Middle frontal gyrus (tissue), 1 donor: Measurements from ENCODE around the gene GSTM4.
A peak's percentile ranks its signal among the peaks of the same experiment; 100 is the strongest.

ENCODE experiments used
- DNase-seq: peaks from one replicate; pipeline ENCODE4 v3.0.0-alpha.2; 2015; ENCODE audit warnings: low spot score; ENCODE audit errors: extremely low spot score

Gene GSTM4

GRCh38 chr1:109655615-109656519 lies at the start of gene GSTM4:
TSS of gene GSTM4 (plus strand) at chr1:109656099. CDS start at chr1:109656390, 291 bp downstream.
- peak; percentile 49 for DNase-seq

DNA sequence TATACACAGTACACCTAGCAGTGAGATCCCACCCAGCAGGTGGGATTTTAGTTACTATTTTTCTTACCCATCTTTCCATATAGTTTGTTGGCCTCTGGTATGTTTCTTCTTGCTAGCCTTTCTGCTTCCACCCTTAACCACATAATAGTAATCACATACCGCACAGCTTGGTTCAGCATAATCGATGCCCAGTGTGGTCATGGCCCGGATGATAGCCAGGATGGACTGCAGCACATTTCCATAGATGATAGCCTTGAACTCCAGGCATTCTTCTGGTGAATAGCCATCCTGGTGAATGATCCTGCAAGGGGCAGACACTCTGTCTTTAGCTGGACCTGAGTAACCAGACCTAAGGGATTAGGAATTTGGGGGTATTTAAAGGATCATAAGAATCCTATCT lies 46.0 kb upstream of the GSTM4 start:
- DNase-seq, result no peak

GRCh38 chr1:109610609-109611307 lies 45.1 kb upstream of the GSTM4 start:
- no peak for DNase-seq

DNA sequence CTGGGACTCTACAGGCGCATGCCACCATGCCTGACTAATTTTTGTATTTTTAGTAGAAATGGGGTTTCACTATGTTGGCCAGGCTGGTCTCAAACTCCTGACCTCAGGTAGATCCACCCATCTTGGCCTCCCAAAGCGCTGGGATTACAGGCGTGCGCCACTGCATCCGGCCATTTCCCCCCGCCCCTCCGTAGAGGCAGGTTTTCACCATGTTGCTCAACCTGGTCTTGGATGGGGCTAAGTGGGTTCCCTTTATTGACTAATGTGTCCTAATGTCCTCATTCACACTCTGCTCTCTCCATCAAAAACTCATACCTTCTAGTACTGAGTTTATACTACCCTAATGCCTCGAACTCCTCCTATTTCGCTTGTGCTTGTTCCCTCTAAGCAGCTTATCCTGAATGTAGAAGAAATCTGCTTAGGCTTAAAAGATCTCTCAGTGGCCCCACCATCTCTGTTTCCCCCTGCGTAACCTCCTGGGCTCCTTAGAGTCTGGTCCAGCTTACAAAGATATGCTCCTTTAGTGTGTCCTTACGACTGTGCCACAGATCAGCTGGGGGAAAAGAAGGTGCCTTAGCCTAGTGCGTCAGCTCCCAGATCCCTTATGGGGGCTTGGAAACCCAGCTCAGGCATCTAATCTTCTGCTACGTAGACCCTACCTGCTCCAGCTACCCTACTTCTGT lies 44.5 kb upstream of the GSTM4 start:
- no peak for DNase-seq

DNA sequence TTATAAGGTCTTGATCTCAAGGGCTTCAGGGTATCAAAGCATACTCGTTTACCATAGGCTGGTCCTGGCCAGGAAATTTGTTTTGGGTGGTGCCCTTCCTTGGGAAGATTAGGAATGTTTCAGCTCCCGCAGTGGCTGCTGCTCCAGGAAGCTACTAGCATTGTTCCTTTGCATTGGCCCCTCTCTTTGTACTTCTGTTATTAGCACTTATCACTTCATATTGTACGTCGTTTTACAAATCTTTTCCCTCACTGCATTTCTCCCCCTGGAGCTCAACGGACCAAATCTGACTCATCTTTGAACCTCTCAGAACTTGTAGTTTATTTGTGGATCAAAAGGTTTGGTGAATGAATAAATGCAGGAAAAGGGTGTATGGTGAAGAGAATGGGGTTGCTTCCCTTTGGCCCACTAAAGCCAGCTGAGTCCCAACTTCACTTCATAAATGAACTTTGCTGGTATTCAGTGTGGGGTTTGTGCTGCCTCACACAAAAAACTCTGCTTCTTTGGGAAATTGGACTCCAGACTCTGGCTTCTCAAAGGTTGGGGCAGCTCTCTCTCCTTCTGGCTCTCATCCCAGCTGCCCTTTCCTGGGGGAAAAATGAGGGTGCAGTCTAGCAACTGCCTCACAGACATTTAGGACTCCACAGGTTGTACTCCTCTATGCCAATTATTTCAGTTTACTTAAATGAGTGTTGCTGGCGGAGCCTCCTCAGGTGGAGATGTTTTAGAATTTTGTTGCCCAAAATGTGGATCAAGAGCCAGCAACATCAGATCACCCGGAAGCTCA lies 42.3 kb upstream of the GSTM4 start:
- DNase-seq, result no peak

DNA sequence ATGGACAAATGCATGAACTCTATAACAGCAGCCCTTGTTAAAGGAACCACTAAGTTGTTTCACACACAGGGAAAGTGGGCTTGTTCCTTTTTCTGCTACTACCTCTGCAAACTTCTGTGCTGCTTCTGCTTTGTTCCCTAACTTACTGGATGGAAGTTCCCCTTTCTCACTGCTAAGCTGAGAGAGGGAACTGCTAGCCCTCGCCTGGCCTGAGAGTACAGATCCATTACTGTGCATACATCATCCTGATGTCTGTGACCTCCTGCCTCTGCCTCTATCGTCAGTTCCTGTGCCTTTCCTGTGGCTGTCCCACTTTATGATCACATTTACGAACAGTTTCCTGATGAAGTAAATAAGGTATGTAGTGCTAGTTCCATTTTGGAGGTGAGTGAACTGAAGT lies 40.0 kb upstream of the GSTM4 start:
- no peak for DNase-seq

DNA sequence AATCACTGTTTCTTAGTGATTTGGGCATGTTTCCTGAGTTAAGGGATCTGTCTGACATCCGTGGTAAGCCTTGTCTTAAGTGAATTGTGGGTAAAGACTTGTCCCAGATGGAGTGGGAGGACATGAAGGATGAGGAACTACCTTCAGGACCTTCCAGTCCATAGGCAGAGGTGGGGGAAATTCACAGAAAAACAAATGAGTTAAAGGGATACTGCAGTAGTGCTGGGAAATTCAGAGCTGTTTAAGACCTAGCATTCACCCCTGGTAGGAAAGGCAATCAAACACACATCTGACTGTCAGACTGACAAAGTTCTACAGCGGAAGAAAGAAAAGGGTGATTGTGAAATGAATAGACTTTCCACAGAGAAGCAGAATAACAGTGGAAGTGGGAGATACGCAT lies 39.5 kb upstream of the GSTM4 start:
- DNase-seq, result no peak

DNA sequence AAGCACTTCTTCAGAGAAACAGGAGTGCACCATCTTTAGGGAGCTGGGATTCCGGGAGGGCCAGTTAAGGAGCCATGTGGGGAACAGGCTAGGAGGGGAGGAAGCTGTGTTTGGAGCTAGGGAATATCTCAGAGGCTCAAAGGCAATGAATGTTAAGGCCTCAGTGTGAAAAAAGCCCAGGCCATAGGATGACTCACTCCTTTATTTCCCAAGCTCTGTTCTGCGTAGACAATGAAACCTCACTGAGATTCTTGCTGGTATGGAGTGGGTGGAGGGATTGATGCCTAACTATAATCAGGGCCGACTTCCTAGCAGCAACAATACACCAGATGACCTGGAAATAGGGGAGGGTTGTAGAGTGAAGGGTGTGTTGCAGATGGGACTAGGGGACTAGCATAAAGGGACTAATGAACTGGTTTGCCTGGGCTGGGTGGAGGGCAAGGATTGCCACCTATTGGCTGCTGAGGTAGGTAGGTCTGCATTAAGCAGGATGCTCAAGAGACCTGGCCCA lies 38.6 kb upstream of the GSTM4 start:
- no peak for DNase-seq

DNA sequence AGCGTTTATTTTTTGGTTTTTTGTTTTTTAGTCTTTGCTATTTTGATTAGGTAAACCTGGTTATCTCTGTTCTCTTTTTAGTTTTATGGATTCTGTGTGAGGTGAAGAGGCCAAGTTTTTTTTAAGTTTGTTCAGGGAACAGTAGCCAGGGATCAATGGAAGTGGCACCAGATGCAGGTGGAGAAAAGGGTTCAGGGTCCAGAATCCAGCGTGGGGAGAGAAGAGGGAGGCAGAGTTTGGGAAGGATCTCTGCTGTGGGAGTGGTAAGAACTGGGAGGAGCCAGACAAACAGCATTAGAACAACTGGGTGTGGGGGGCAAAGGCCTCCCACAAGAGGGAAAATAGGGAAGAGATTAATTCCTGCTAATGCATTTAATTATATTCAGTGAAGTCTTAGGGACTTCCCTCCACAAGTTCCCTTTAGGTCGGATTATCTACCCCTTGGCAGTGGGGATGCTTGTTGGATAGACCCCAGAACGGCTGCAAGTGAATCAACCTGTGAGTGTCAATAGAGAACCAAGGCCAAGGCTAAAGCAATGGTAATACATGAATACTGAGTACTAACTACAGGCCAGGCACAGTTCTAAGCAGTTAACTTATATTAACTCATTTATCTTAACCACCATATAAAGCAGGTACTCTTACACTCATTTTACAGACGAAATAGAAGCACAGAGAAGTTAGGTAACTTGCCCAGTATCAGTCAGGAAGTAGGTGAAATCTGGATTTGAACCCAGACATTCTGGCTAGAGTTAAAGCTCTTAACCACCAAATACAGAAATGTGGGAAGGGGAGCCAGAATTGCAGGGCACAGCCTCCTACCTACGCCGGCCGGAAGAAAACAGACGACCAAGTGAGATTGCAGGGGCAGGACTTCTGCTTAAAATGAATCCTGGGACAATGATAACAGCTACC lies 37.0 kb upstream of the GSTM4 start:
- DNase-seq, result no peak

GRCh38 chr1:109619576-109620400 lies 36.1 kb upstream of the GSTM4 start, which contains the start of the genes AMPD2 and GNAT2:
TSS of gene AMPD2 (plus strand) at chr1:109619837. CDS start at chr1:109621176, 1,339 bp downstream.
TSS of gene GNAT2 (minus strand) at chr1:109619616. CDS start at chr1:109612870, 6,746 bp downstream.
- DNase-seq, result no peak

GRCh38 chr1:109620401-109620791 lies 35.5 kb upstream of the GSTM4 start:
- DNase-seq, result no peak

- peak; percentile 84 for DNase-seq
These were observed 35.0 kb upstream of the GSTM4 start for GRCh38 chr1:109620841-109621286.

DNA sequence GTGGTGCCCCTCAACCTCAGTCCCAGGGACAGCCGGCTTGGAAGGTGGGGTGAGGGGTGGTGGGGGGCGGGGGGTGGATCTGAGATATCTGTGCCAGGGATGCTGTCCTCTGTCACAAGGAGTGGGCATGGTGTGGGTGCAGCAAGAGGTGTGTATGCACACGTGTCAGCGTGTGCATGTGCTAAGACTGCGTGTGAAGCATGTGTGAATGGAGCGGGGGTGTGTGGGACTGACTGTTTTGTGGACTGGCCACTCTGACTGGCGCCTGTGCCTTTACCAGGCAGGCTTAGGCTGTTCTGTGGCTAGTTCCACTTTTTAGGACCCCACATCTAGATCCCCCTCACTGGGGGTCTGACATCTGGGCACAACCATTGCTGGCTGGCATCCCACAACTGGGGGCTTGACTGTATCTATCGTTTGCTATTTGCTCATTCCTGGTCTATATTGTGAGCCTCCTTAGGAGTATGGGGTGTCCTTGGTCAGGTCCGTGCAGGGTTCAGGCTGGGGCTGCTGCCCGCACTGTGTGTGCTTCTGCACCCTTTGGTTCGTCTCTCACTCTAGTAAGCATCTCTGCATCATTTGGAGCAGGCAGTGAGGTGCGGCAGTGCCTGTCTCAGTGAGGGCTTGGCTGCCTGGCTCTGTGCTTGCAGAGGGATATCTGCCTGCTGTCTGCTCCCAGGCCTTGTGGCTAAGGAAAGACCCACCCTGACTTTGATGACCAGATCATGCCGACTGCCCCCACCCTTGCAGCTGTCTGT lies 34.3 kb upstream of the GSTM4 start:
- no peak for DNase-seq

- DNase-seq, result no peak
These were observed 33.6 kb upstream of the GSTM4 start for GRCh38 chr1:109622137-109622892.

DNA sequence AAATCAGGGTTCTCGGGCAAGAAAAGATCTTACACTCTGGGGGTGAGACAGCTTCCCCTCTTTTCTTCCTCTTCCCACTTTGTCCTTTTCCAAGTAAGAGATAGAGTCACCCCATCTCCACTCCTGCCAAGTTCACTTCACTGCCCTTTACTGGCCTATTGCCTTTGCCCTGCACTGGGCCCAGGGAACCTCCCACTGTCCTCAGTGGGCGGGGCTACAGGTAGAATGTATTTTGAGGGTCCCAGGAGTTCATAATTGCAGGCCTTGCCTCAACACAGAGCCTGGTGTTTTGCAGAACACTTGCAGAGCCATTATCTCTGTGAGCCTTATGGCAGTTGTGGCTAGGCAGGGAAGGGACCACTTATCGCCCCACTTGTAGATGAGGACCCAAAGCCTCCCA lies 33.0 kb upstream of the GSTM4 start:
- no peak for DNase-seq

DNA sequence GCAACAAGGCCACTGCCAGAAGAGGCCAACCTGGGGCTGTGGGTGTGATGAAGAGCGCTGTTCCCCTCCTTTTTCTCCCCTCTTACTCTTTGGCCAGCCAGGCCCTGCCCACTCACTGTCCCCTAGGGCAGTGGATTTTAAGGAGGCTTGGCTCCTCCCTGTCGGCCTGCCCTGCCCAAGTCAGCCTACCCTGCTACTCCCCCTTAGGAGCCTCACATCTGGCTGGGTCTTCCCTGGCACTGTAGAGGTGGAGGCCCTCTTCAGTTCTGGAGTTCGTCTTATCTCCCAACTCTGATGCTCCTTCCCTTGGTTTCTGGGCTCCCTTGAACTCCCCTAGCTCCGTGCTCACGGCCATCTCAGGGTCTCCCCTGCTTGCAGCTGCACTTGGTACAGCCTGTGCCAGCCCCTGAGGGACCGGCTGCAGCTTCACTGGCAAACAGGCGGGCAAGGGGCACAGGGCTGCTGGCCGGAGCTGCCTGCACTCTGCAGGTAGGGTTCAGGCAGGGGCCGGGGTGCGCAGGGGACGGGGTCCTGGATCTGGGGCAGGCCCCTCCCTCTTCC lies 32.2 kb upstream of the GSTM4 start:
- DNase-seq, result no peak
